Stomach (tissue), 4 donors: ENCODE measurements around the gene CENPA.

ENCODE experiments used
- EP300 ChIP-seq: sonication (generic); formaldehyde crosslinking; IDR thresholded peaks from one replicate; pipeline ENCODE4 v1.6.1; 2017; ENCODE audit warnings: antibody characterized with exemption
- POLR2AphosphoS5 ChIP-seq, 3 donors: sonication (generic); formaldehyde crosslinking; IDR thresholded peaks; one replicate each; pipeline ENCODE4 v1.6.1; 2016; ENCODE audit warnings: antibody characterized with exemption in 3 of 3
- TF ChIP-seq, protein P1 (sequence below), 7 experiments: fragments of 450-650 bp in 4 of 7; fragments of 200-600 bp in 3 of 7; sonication (generic) in 3 of 7; IDR thresholded peaks; one replicate each; pipeline ENCODE4 v1.5.1; 2016 to 2019; ENCODE audit warnings: antibody characterized with exemption in 7 of 7, control low read depth in 2 of 7, mild to moderate bottlenecking in 1 of 7

DNA sequence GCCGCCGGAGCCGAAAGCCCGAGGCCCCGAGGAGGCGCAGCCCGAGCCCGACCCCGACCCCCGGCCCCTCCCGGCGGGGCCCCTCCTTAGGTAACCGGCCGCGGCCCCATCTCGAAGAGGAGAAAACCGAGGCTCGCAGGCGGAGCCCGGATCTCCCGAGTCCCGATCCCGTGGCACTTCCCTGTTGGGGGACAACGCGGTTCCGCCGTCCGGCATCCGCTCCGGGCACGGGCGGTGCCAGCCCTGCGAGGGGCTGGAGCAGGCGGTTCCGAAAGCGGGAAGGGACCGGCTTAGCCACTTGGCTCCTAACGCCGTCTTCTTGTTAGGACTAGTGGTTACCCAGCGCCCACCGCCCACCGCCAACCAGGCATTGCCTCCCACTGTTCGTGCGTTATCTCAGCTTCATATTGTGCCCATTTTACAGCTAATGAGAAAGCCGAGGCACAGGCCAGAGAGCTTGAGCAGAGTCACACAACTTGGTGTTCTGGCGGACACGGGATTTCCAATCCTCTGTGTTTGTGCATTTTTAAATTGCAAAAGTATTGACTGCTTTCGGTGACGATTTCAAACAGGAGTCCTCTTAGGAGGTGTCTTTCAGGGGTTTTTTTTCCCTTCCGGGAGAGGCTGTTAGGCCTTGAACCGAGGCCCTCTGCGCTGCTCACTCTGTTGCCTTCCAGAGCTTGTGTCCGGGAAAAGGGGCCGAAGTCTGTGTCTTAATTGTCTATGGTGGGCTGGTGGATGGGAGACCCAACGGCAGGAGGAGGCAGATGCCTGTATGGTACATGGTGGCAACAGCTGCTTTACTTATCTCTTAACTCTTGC lies 562 bp downstream of the CENPA start:
- TF ChIP-seq POLR2AphosphoS5 (IDR thresholded peaks at IDR 0.05), result no peak
- TF ChIP-seq, protein P1, sequence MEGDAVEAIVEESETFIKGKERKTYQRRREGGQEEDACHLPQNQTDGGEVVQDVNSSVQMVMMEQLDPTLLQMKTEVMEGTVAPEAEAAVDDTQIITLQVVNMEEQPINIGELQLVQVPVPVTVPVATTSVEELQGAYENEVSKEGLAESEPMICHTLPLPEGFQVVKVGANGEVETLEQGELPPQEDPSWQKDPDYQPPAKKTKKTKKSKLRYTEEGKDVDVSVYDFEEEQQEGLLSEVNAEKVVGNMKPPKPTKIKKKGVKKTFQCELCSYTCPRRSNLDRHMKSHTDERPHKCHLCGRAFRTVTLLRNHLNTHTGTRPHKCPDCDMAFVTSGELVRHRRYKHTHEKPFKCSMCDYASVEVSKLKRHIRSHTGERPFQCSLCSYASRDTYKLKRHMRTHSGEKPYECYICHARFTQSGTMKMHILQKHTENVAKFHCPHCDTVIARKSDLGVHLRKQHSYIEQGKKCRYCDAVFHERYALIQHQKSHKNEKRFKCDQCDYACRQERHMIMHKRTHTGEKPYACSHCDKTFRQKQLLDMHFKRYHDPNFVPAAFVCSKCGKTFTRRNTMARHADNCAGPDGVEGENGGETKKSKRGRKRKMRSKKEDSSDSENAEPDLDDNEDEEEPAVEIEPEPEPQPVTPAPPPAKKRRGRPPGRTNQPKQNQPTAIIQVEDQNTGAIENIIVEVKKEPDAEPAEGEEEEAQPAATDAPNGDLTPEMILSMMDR (IDR thresholded peaks at IDR 0.05), result no peak
- TF ChIP-seq EP300, result no peak
